HG03139 (cell line): ENCODE results near the gene PRPF18.

Experiments used
- ATAC-seq: cut with Tn5 transposase; IDR thresholded peaks from one replicate; pipeline ENCODE4 v1.9.1; 2021; ENCODE audit not compliant: unreplicated experiment

The PRPF18 gene

DNA sequence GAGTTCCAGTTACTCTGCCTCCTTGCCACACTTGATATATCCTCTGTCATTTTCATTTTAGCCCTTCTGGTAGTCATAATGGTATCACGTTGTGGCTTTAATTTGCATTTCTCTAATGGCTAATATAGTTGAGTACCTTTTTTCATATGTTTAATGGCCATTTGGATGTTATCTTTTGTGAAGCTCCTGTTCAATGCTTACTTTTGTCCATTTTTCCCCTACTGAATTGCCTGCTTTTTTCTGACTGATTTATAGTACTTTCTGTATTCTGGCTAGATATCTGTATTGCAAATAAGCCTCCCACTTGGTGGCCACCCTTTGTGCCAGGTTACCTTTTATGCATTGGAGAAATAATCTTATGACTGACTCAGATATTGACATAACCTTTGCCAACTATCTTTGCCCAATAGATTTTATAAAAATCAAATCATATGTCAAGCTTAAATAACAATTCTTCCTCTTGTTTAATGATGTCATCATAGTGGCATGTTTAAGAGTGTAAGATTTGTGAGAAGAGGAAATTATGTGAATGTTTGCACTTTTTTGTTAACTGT lies 50.6 kb downstream of the PRPF18 start:
- ATAC-seq: no peak

DNA sequence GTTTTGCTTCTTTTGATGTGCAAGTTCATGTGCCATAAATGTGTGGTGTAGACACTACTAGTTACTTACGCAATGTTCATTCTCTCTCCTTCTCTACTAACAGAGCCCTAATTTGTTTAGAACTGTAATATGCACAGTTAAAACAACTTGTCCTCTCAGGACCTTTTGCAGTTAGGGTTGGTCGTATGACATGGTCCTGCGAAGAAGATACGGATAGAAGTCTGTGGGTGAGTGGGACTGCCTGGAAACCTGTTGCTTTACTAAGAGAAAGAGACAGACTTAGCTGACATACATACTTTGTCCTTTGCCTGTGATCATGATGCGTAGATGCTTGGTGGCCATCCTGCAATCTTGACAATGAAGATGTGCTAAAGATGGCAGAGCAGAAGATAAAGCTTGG lies 51.1 kb downstream of the PRPF18 start:
- no peak for ATAC-seq

DNA sequence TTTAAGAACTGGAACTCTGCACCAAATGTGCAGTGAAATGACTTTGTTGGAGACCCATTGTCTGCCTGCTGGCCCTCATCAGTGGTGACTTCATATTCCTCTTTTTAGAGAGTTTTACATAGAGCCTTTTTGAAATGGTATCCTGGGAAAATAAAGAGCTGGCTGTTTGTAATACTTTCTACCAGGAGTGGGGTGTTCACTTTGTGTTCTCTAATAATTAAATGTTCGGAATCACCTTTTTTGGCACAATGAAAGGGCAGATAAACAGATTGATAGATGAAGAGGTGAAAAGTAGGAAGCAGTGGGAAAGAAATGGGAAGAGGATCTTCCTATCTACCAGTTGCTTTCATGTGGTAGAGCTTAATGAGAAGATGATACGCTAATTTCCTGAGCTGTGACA lies 55.5 kb downstream of the PRPF18 start:
- ATAC-seq: no peak

DNA sequence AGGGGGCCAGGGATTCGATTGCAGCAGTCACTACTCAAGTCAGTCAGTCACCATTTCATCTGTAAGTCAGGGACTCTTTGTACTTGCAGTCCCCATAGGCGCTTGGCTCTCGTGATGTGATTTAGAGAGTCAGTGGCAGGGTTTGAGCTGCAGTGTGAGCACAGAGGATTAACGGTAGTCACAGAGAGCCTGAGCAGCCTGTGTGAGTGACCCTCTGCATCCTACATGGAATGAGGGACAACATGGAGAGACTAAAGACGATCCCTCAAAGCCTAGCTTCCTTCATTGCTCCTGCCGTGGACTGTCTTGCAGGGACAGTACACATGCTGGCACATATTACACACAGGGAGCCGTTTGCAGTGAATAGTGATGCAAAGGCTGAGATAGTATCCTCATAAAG lies 56.3 kb downstream of the PRPF18 start:
- no peak for ATAC-seq

DNA sequence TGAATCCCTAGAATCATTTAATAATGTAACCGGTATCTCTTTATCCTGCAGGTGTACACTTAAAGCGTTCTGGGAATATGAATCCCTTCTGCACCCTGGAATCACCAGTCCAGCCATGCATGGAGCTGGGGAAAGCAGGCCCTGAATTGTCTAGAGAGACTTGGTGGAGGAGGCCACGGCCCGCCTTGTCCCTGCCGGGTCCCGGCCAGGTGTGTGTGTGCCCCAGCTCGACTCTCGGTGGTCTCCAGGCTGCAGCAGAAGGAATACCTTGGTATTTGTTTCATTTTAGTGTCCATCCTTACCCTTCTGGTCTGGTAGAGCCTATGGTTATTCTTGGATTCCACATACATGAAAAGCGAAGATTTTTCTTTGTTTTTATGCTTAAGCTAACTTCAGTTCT lies 58.1 kb downstream of the PRPF18 start:
- ATAC-seq: no peak

DNA sequence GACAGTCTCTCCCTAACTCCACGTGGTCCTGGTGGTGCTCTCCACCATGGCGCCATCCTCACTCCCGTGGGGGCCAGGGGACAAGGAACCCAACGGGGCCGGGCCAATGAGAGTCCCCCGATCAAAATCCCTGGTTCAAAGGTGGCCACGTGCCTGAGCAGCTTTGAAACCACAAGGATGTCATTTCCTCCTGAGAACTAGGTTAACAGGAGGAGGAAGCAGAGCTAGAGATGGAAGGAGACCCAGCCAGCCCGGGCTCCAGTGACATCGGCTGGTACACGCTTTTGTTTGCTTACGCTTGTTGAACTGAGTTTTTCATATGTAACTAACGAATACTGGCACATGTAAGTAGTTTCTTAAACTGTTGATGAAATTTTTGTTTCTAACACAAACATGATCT lies 61.7 kb downstream of the PRPF18 start:
- no peak for ATAC-seq

DNA sequence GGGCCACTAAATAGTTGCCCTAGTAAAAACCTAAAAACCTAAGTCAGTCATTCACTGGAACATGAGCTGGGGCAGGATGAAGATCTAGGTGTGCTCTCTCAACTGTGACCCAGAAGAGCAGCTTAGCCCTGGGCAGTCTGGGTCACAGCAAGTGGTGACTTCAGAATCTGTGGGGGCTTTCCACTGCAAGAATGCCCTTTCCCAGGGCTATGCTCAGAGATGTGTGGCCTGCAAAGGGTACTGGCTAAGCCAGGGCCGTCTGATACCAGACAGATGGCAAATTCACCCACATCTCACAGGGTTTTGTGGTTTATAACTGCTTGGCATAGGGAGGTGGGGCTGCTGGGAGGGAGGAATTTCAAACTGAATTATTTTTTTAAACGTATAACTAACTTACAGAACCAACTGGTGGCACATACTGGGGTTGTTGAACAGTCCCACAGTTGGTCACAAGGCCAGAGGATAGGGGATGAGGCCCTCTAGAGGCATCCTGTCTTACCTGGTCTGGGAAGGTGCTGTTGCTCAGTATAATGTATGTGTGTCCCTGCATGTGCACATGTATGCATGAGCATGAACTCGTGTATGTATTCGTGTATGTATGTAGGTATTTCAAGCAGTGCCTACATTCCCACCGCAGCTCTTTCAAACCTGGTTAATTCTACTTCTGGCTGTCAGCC lies 63.2 kb downstream of the PRPF18 start:
- no peak for ATAC-seq

DNA sequence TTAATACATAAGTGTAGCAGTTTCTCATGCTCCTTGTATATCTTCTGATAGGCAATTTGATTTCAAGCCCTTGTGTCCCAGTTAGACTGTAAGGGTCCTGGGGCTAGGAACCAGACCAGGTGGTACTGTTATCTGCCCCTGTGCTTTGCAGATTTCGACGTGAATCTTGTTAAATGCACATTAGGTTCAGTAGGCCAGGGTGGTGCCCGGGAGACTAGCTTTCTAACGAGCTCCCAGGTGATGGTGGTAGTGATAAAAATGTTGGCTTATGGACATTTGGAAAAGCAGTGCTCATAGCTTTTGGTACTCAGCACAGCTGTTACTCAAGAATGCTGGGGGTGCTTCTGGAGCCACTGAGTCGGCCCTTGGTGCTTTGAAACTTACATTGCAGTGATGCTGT lies 64.2 kb downstream of the PRPF18 start:
- ATAC-seq: no peak

DNA sequence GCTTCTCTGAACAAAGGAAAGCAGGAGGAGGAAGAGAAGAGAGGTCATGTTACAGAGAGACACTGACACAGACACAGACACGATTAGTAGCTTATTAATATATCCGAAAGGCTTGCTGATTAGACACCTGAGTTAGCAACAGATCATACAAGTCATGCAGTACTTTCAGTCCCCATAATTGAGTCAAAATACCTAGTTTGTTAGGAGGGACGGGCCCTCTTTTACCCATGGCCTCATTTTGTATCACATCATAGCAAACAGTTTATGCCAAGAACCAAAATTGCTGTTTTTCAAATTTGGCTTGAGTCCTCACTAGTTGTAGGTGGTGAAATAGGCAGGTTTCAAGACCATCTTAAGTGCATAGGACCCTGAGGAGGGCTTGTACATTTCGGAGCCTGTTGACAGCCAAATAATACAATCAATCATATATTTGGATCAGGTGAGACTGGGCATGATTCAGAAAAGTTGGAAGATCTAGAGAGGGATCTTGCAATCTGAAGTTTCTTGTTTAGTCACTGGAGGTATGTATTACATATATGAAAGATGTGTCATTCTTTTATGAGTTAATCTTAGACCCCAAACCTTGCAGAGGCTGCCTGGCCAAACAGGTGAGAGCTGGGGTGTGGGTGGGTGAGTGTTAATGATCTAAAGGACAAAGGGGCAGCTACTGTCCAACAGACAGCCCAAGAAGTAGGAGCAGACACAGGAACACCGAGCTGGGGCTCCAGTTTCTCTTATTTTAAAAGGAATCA lies 65.4 kb downstream of the PRPF18 start:
- no peak for ATAC-seq

DNA sequence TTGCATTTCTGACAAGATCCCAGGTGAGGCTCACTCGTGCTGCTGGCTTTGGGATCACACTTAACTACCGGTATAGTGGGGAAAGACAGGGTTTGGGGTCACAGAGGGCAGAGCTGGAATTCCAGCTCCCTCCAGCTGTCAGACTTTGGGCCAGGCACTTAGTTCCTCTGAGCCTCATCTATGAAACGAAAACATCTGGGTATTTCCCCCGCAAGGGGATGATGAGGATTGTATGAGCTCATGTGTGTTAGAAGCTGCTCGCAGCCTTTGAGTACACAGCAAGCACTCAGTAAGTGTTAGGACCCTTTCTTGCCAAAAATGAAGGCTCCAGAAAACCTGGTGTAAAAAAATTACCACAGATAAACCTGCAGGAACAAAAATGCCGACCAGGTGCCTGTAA lies 66.1 kb downstream of the PRPF18 start:
- no peak for ATAC-seq

DNA sequence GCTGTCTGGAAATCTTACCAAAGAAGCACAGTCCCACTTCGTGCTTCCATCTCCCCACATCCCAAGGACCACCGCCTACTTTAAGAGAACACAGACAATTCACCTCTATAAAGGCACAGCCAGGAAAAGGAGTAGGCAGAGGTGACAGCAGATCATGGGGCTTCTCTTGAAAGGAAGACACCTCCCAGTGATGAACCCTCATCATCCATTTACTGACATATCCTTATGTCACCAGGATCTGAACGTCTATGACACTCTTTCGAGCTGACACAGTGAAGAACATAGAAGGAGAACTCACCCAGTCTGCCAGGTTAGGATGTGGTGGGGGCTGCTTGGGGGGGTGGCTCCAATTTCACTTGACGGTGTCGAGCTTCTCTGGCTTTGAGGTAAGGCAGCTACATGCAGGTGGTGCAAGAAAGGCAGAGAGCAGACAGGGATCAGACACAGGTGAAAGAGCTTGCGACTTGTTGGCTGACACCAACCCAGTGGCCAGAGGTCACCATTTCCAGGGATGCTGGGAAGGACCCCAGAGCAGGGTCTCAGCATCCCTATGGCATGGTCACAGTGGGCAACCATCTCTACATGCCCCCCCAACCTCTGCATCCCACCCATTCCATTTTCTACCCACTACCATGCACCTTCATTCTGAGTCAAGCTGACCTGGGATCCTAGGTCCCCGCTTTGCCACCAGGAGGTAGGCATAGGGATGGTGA lies 67.5 kb downstream of the PRPF18 start:
- ATAC-seq: no peak

DNA sequence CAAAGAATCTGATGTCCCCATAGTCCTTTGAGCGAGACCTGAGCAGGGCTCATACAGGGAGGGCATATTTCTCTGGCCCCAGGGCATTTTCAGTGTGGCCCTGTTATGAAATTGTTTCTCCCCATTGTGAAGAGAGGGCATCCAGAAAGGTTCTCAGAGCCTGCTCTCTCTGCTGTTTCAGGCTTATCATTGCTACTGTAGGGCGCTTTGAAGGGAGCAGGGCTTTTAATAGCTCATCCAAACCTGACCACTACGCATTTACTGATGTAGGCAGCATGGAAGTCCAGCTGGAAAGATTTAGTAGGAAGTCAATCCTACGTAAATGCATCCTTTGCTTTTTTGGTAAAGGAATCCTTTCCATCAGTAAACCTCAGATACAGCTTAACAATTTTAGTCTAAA lies 68.1 kb downstream of the PRPF18 start:
- no peak for ATAC-seq

DNA sequence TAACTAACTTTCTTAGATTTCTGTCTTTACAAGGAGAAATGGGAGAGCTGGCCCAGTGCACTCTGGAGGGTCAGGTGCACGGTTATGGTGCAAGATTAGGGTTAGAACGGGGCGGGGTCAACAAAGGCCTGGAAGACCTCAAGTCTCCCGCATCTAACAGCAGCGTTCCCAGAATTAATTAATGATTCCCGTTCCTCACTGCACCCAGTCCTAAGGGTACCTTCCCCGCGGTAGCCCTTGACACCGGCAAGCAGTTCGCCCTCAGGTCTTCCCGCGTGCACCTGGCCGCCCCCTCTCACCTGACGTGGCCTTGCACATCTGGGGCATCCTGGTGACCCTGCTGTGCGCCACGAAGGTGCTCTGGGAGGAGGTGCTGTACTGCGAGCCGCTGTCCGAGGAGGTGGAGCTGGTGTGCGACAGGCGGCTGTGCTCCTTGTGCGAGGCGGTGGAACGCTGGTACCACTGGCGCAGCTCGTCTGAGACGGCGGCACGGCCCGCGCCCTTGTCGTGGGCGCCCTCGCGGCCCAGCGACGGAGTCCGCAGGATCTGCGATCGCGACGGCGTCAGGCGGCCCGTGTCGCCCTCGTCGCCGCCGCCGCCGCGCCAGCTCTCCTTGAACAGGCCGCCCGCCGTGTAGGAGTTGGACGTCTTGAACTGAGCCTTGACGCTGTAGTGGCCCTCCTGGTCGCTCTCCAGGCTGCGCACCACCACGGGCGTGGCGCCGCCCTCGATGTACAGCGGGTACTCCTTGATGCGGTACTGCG lies 69.8 kb downstream of the PRPF18 start:
- no peak for ATAC-seq

DNA sequence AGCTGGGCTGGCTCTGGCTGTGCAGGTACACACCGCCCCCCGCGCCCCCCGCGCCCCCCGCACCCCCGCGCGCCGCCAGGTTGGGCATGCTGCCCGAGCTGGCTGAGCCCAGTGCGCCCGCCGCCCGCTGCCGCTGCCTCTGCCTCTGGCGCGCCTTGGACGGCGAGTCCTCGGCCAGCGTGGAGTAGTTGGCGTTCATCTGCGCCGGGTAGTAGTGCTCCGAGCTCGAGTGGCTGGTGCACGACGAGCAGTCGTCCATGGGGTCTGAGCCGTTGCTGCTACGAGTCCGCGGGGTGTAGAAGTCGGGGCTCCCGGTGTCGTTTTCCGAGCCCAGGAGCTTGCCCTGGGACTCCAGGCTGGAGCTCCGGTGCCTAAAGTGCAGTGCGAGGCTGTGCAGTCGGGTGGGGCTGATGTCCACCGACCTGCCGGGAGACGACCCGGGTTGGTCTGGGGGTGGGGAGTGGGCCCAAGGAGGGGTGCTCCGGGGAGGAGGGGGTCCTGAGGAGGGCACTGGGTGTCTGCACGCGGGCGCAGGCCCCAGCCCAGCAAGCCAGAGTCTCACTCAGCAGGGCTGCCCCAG lies 70.4 kb downstream of the PRPF18 start:
- no peak for ATAC-seq

DNA sequence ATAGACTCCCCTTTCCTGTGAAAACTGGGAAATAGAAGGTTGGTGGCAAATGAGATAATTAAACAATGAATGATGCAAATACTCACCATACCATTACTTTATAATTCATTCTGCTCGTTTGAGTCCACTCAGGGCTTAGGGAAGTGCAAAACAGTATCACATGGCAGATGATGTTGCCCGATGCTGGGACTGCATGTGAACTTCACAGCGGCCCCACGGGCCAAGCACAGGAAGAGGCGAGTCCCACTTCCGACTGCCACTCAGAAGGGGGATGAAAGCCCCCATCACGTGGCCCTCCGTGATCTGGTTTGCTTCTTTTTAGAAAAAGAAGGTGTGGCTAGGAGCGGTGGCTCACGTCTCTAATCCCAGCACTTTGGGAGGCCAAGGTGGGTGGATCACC lies 71.5 kb downstream of the PRPF18 start:
- ATAC-seq: no peak

DNA sequence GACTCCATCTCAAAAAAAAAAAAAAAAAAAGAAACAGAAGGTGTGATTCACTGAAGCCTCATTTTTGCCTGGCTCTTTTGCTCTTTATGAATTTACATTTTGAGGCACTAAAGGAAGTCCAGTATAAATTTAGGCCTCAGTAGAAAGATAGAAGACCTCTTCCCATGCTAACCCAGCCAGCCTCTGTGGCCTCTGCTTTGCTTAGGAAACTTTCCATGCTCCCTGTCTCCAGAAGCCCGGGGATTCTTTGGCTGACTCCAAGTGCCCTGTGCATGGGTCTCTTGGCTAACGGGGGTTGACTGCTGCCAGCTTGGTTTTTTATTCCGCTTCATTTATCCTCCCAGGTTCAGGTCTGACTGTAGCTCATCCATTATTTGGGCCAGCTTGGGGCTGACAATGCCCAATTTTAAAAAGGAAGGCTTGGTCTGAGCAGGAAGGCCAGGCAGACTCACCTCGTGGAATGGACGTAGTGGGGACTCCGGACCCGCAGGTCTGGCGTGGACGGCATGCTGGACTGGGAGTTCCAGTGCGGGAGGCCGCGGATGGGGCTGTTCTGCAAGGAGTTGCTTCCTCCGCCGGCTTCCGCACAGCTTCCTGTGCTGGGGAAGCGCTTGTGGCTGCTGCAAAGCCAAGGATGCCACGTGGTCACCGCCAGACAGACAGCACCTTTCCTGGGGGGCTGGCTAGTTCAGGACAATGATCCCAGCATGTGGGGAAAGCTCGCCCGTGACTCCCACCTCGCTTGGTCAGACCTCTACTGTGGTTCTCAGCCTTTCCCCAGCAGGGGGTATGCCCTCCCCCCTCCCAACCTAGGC lies 72.3 kb downstream of the PRPF18 start:
- no peak for ATAC-seq

DNA sequence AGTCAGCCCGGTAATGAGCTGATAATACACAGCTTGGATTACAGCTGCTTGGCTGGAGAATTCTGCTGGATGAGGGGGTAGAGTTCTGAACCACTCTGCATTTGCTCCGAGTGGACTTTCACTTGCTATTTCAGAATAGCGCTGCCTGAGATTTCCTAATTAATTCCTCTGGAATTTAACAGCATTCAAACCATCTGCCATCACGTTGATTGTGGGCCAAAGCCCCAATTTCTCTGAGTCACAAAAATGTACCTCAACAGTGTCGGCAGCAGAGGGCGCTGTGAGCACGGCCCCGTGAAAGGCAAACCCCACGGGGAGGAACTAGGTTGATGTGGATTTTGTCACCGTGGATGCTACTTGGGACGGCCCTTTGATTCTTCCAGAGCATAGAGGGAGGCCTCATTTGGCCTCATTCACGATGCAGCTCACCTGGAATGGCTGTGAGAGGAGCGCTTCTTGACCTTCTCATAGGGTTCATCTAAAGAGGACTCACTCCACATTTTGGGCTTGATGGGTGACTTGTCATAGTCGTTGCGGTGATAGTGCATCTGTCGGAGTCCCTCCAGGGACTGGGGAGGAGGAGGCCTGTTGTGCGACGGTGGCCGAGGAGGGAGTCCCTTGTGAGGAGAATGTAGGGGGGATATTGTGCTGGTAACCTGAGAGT lies 73.3 kb downstream of the PRPF18 start:
- ATAC-seq: no peak

DNA sequence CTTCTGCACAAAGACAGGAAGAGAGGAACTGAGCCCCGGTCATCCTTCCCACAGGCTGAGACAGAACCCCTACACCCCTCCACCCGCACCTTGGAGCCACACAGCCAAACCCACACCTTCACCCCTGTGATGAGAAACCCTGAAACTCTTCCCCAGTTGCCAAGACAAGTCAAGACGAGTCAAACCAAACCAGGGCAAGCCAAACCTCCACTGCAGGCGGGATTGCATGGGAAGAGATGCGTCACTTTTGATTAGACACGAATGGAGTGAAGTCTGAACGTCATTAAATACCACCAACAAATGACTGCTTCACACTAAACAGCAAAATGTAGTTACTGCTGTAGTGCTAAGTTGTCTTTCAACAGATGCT lies 73.8 kb downstream of the PRPF18 start:
- no peak for ATAC-seq

DNA sequence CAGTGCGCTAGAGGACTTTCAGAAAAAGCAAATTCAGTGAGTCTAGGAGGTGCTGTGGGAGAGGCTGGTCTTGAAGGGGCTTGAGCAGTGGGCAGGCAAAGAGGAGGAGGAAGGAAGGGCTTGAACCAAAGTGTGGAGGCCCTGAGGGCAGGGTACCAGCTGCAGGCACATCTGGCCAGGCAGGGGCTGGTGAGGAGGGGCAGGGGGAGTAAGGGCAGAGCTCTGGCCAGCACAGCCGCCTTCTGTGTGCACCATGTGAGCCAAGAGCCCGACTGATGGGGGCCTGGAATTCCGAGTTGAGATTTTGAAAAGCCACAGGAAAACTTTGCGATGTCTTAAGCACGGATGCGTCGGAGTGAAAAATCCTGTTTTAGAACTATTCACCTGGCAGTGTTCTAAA lies 74.5 kb downstream of the PRPF18 start:
- ATAC-seq: no peak
